Neural progenitor cell (in vitro differentiated cells): ENCODE data around the gene CD180.

Experiments used
- EZH2 ChIP-seq: fragments of 200-600 bp; sonication (generic); IDR thresholded peaks from 2 replicates; pipeline ENCODE4 v1.6.1; 2017; ENCODE audit warnings: antibody characterized with exemption, mild to moderate bottlenecking, moderate library complexity
- EZH2phosphoT487 ChIP-seq: fragments of 200-600 bp; sonication (generic); IDR thresholded peaks from 2 replicates; pipeline ENCODE4 v1.6.1; 2017; ENCODE audit warnings: antibody characterized with exemption
- TF ChIP-seq, protein P1 (sequence below): fragments of 200-600 bp; sonication (generic); IDR thresholded peaks from 2 replicates; pipeline ENCODE4 v1.5.1; 2017; ENCODE audit warnings: antibody characterized with exemption, mild to moderate bottlenecking

DNA sequence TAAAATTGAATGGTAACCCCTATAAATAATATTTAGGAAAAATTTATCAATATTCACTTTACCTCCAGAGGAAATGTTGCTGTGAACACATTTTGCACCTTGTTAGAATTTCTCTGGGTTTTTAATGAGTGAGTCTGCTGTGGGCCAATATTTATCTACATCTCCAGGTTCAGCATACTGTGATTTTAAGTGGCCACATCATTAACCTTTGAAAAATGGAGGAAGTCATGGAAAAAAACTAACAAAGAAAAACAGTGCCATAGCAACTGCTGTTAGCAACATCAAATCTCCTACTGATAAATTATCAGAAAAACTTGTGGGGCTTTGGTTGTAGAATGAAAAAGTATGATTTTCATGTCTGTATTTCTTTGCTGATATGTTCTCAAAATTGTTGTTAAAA is 55.0 kb downstream of the CD180 start:
- TF ChIP-seq, protein P1, sequence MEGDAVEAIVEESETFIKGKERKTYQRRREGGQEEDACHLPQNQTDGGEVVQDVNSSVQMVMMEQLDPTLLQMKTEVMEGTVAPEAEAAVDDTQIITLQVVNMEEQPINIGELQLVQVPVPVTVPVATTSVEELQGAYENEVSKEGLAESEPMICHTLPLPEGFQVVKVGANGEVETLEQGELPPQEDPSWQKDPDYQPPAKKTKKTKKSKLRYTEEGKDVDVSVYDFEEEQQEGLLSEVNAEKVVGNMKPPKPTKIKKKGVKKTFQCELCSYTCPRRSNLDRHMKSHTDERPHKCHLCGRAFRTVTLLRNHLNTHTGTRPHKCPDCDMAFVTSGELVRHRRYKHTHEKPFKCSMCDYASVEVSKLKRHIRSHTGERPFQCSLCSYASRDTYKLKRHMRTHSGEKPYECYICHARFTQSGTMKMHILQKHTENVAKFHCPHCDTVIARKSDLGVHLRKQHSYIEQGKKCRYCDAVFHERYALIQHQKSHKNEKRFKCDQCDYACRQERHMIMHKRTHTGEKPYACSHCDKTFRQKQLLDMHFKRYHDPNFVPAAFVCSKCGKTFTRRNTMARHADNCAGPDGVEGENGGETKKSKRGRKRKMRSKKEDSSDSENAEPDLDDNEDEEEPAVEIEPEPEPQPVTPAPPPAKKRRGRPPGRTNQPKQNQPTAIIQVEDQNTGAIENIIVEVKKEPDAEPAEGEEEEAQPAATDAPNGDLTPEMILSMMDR, result no peak
- no peak for TF ChIP-seq EZH2
- TF ChIP-seq EZH2phosphoT487, result no peak
